Osteoblast (primary cell): ENCODE measurements around the gene FAM136A. TPM values are rescaled to one million over a fixed set of nuclear protein-coding genes. Genes with fewer than 3 reads are reported as not detected.
"Not testable (repeated sequence)": the region's sequence is repeated elsewhere in the genome, so short reads cannot be mapped to it uniquely, and the experiment has no call there.

Experiments
- DNase-seq: peaks from one replicate; pipeline ENCODE4 v3.0.0; 2011; ENCODE audit warnings: low spot score, mixed read lengths; ENCODE audit not compliant: insufficient read length; ENCODE audit errors: missing footprints
- H2AFZ ChIP-seq: 2 replicates; pipeline ENCODE4 v1.6.0; 2011; ENCODE audit warnings: mild to moderate bottlenecking, low read length
- H3K27ac ChIP-seq: 2 replicates; pipeline ENCODE4 v1.5.1; 2011; ENCODE audit warnings: mild to moderate bottlenecking, low read depth, low read length, moderate library complexity
- H3K27me3 ChIP-seq: 2 replicates; pipeline ENCODE4 v1.6.0; 2012; ENCODE audit warnings: mild to moderate bottlenecking, control low read depth, inconsistent platforms, low read length, moderate library complexity; ENCODE audit not compliant: insufficient read depth
- H3K36me3 ChIP-seq: 2 replicates; pipeline ENCODE4 v1.5.1; 2011; ENCODE audit warnings: mild to moderate bottlenecking, low read length, control low read depth, moderate library complexity; ENCODE audit not compliant: insufficient read depth
- H3K4me1 ChIP-seq: 2 replicates; pipeline ENCODE4 v1.5.1; 2011; ENCODE audit warnings: mild to moderate bottlenecking, low read length, control low read depth, moderate library complexity; ENCODE audit not compliant: insufficient read depth
- H3K4me2 ChIP-seq: 2 replicates; pipeline ENCODE4 v1.6.0; 2011; ENCODE audit warnings: mild to moderate bottlenecking, low read length; ENCODE audit not compliant: insufficient read depth
- H3K4me3 ChIP-seq: fragments of 200-600 bp; sonication (generic); 3 replicates; pipeline ENCODE4 v1.5.1; 2012; ENCODE audit warnings: mild to moderate bottlenecking, low read length, inconsistent platforms; ENCODE audit not compliant: insufficient read depth
- H3K79me2 ChIP-seq: 2 replicates; pipeline ENCODE4 v1.6.0; 2012; ENCODE audit warnings: mild to moderate bottlenecking, low read length, control low read depth, inconsistent platforms; ENCODE audit not compliant: insufficient read depth
- H3K9me3 ChIP-seq: 2 replicates; pipeline ENCODE4 v1.5.1; 2011; ENCODE audit warnings: low read depth, low read length, control low read depth
- H4K20me1 ChIP-seq: 2 replicates; pipeline ENCODE4 v1.6.0; 2012; ENCODE audit warnings: mild to moderate bottlenecking, low read length, control low read depth; ENCODE audit not compliant: insufficient read depth
- CTCF ChIP-seq: IDR thresholded peaks from 2 replicates; pipeline ENCODE4 v1.5.1; 2011; ENCODE audit warnings: mild to moderate bottlenecking, low read depth, low read length, moderate library complexity; ENCODE audit errors: extremely low read depth
- total RNA-seq: library from RNA; depleted of rRNA; stranded (reverse); fragments of >200 nt; gene quantifications from 2 replicates; pipeline ENCODE4 v1.2.3, GENCODE V29; 2012

Gene FAM136A
- total RNA-seq, 1 donor: 21.7 TPM

- Histone ChIP-seq H3K27ac (peak overlapping the region; percentile 66), H4K20me1 (no peaks in the 10 kb centered on the region), H3K4me3 (peak overlapping the region; percentile 94), H2AFZ (peak overlapping the region; percentile 94), H3K36me3 (peaks cover 39% of the 10 kb centered on the region), H3K79me2 (peaks cover 11% of the 10 kb centered on the region), H3K9me3 (no peaks in the 10 kb centered on the region), H3K27me3 (peaks cover 3% of the 10 kb centered on the region), H3K4me1 (peaks cover 5% of the 10 kb centered on the region), H3K4me2 (peak overlapping the region; percentile 91)
- DNase-seq: no peak
- TF ChIP-seq CTCF: no peak
Measured at GRCh38 chr2:70300771-70301343, 1.0 kb downstream of the FAM136A start.

- H3K27ac ChIP-seq, H3K4me2 ChIP-seq, H3K9me3 ChIP-seq, H4K20me1 ChIP-seq, H3K4me1 ChIP-seq, H2AFZ ChIP-seq, DNase-seq, H3K4me3 ChIP-seq, H3K27me3 ChIP-seq: not testable (repeated sequence)
- Histone ChIP-seq H3K79me2 (peaks cover 15% of the 10 kb centered on the region), H3K36me3 (peaks cover 39% of the 10 kb centered on the region)
Measured at GRCh38 chr2:70297828-70298227, 4.0 kb downstream of the FAM136A start.

- Histone ChIP-seq H3K36me3 (peaks cover 71% of the 10 kb centered on the region), H3K79me2 (peaks cover 49% of the 10 kb centered on the region), H4K20me1 (peaks cover 2% of the 10 kb centered on the region), H3K4me1 (no peaks in the 10 kb centered on the region), H3K27ac (no peak overlapping the region), H3K9me3 (no peaks in the 10 kb centered on the region), H3K4me3 (no peak overlapping the region), H3K4me2 (no peak overlapping the region), H3K27me3 (no peaks in the 10 kb centered on the region), H2AFZ (no peak overlapping the region)
- DNase-seq: no peak
- TF ChIP-seq CTCF: no peak
Measured at GRCh38 chr2:70283500-70284191, 18.2 kb downstream of the FAM136A start.

- peaks cover 64% of the 10 kb centered on the region for H3K36me3 ChIP-seq
Measured at GRCh38 chr2:70282439-70282838, 19.4 kb downstream of the FAM136A start.

More at GRCh38 chr2:70282439-70282838, 19.4 kb downstream of the FAM136A start:
- Histone ChIP-seq H3K4me1 (no peaks in the 10 kb centered on the region), H3K9me3 (no peaks in the 10 kb centered on the region), H3K4me3 (no peak overlapping the region), H3K27me3 (no peaks in the 10 kb centered on the region), H3K79me2 (peaks cover 38% of the 10 kb centered on the region), H2AFZ (no peak overlapping the region), H4K20me1 (peaks cover 2% of the 10 kb centered on the region), H3K4me2 (no peak overlapping the region), H3K27ac (no peak overlapping the region)
- DNase-seq: no peak
- no peak for TF ChIP-seq CTCF
